Mucosa of gallbladder (tissue), 1 donor: ENCODE measurements around the gene BTLA. TPM values are rescaled to one million over a fixed set of nuclear protein-coding genes. Genes with fewer than 3 reads are reported as not detected.
"Not testable (repeated sequence)": the region's sequence is repeated elsewhere in the genome, so short reads cannot be mapped to it uniquely, and the experiment has no call there.

Experiments used
- DNase-seq: peaks from one replicate; pipeline ENCODE4 v3.0.0-alpha.2; 2020; ENCODE audit warnings: low spot score
- total RNA-seq: library from RNA; stranded (reverse); gene quantifications from one replicate; pipeline ENCODE4 v1.2.1, GENCODE V29; 2021
- donor health status: DM: no; HTN: no; CAD: no.

BTLA gene, protein sequence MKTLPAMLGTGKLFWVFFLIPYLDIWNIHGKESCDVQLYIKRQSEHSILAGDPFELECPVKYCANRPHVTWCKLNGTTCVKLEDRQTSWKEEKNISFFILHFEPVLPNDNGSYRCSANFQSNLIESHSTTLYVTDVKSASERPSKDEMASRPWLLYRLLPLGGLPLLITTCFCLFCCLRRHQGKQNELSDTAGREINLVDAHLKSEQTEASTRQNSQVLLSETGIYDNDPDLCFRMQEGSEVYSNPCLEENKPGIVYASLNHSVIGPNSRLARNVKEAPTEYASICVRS
- 0.81 TPM for total RNA-seq

DNA sequence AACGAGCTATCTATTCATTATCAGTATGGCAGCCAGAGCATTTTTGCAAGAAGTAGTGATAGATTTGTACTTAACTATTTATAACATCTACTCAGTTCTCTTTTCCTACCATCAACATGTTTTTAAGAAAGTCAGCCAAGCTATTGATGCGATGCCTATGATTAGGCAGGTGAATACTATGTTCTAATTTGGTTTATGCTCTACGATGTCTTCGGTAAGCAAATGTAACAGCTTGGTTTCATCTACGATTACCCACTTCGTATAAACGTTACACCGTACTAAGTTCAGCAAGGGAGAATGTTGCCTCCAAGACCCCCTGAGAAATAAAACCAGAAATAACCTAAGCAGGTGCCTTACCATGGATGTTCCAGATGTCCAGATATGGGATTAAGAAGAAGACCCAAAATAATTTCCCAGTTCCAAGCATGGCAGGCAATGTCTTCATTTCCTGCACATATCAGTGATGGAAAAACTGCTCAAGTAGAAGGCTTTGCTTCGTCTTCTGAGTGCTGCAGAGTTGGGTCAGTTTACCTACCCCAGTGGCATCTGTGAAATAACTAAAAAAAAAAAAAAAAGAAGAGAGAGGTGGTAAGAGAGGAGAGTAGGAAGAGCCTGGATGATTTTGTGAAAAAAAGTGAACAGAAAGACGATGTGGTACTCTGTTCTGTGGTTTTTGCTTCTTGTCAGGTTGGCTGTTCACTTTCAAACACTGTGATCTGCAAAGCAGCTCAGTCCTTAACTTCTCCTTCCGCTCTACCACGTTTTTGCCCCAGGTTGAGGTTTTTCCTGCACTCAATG, at the start of gene BTLA:
TSS of gene BTLA (minus strand) at position 559 of the 798 bp plus-strand sequence. CDS start at position 445, 114 bp downstream.
- DNase-seq, result no peak

DNA sequence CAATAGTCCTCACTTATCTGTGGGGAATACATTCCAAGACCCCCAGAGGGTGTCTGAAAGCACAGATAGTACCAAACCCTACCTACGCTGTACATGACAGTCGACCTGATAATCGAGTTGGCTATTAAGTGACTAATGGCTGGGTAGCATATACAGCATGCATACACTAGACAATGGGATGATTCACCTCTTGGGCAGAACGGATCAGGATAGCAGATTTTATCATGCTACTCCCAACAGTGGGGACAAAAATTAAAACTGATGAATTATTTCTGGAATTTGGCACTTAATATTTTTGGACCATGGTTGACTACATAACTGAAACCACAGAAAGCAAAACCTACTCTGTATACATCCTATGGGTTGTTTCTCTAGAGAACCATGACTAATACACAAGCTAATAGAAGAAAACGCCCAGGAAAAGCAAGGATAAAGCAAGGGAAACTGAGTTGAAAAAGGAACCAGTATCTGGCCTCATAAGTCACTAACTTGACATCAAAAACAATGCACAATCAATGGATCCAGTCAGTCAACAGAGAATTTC, 47.0 kb upstream of the BTLA start:
- no peak for DNase-seq

DNA sequence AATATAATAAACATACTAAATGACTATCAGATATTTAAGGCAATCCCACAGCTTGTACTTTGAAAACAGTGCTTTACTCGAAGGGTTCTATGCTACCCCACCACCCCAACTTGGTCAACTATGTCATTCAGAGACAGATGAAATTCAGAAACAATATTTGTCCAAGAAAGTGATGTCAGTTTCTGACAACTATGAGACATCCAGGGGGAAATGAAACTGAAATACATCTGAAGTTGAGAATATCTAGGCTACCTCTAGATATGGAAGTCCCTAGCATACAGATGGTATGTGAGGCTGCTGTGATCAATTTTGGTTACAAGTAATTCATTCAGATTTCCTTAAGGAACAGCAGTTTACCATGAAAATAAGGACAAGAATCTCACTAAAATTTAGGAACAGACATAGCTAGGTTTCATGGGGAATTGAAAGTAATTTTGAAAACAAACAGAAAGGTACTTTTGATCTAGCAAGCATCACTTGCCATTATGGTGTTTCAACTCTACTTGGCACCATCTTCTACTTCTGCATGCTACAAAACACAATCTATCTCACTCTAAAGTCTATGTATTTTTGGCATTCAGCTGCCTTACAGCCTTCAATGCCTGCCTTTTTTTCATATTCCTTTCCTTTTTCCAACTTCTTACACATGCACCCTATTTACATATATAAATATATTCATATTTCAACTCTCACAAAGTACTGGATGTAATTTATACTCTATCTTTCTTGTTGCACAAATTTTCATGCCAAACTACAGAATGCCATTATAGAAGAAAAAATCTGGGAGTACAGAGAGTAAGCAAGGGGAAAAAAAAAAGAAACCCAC, 40.8 kb upstream of the BTLA start:
- DNase-seq, result no peak

DNA sequence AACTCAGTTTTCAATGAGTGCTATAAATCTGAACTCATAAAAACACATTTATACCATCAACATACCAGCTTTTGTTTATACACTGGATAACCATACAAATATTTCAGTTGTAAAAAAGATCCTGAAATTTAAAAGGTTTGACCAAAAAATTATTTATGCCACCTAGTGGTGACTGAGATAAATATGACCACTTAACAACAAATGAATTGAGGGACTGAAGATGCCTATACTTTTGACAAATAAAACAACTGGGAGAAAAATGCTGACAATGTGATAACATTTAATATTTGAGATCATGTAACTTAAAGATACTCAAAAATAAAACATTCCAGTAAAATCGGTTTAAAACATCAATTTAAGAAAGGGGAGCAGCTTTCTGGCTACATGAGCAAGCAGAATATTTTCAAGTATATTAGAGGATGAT, 32.1 kb upstream of the BTLA start:
- no peak for DNase-seq

DNA sequence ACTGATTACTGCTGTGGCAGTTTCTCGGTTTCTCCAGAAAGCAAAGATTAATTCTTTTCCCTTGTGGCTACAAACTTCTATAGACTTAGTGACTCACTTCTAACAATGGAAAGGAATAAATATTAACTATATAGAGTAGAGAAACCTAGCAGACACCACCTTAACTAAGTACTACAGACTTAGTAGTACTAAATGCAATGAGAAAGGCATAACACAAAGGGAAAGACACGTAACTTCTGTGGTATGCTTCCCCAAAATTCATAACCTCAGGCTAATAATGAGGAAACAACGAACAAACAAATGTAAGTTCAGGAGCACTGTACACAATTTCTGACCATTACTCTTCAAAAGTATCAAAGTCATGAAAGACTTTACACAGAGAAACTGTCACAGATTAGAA, 31.3 kb upstream of the BTLA start:
- DNase-seq, result no peak

DNA sequence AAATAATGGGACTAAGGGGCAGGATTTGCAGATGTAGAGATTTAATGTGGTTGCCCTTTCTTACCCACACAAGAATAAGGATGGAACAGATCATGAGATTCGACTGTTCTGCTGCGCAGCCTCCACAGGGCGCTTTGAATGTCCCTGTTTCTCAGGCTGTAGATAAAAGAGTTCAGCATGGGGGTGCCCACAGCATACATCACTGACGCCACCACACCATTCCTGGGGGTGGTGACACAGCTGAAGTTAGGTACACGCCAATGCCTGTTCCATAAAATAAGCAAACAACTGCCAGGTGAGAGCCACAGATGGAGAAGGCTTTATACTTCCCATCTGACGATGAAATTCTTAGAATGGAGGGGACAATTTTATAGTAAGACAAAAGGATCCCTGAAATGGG, 24.9 kb upstream of the BTLA start:
- DNase-seq, result not testable (repeated sequence)

DNA sequence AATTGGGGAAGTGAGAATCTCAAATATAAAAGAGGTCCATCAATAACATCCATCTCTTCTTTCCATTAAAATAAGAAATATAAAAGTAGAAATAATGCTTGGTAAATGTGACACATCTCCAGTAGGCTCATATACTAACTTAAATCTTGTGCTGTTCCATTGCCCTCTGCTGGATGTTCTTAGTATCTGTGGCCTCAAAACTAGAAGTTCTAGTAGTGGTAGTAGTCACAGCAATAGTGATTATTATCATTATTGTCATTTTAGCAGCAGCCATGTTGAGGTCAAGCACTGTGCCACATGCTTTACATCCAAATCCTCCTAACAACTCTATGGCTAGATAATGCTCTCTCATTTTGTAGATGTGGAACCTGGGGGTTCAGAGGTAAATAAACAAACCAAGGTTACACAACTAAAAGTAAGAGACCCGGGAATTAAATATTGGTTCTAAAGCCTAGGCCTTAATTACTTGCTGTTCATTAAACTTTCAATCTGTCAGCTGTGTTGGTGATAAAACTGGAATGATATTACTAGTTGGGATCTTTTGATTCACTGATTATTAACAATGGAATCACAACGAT, 20.2 kb upstream of the BTLA start:
- DNase-seq, result peak; percentile 38

DNA sequence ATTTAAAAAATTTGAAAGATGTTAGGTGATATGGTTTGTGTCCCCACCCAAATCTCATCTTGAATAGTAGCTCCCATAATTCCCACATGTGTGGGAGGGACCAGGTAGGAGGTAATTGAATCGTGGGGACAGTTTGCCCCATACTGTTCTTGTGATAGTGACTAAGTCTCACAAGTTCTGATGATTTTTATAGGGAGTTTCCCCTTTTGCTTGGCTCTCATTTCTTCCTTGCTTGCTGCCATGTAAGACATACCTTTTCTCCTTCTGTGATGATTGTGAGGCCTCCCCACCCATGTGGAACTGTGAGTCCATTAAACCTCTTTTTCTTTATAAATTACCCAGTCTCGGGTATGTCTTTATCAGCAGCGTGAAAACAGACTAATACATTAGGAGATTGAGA, 19.7 kb upstream of the BTLA start:
- DNase-seq, result not testable (repeated sequence)

DNA sequence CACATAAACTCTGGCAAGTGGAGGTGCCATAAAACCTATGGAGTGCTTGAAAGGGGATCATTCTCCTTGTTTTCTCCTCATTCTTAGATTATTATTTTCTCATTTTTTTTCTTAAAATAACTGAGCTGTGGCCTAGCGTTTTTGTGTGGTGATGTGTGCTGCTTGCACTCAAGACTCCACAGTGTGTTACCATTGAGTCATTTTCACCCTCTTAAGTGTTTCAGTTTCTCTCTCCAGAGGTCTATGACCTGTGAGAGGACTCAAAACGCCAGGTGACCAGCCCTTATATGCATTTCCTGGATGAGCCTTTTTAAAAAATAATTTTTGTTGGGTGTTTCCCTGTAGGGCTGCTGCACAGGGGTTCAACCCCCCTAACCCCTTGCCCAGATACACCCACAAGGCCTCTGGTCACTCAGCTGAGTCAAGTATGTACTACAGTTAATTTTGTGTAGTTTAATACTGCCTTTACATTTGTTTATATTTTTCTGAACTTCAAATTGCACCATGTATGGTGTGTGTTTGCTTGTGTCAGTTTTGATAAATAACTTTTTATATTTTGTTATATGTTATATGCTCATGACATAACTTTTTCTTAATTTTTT, 15.4 kb upstream of the BTLA start:
- DNase-seq, result no peak

DNA sequence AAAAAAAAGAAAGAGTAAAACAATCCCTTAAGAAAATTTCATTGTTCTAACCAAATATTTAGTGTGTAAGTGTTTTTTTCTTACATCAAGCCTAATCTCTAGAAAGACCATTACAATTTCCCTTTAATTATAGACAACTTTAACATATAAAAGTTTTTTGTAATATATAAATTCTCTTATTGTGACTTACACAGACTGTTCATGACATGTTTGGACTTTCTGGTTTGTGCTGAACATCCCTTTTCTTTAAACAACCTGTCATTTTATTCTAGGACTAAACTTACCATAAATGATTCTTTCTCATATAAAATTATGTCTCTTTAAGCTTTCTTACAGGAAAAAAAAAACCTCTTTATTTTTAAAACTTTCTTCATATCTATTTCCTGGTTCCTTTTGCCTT, 13.0 kb upstream of the BTLA start:
- no peak for DNase-seq

DNA sequence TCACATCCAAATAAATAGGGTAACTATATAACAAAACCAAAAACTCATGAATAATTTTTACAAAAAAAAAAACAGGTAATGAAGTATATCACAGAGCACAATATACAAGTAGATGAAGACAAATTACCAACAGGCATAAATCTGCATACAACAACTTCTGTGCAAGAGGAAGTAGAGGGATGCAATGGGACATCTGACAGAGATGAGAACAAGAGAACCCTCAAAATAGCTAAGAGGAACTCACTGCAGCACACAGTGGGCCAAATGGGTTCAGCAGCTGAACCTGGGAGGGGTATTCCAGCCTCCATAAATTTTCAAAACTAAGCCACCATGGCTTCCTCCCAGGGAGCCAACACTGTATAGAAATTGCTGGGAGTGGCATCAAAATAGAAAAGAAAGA, 9.6 kb upstream of the BTLA start:
- DNase-seq, result no peak

DNA sequence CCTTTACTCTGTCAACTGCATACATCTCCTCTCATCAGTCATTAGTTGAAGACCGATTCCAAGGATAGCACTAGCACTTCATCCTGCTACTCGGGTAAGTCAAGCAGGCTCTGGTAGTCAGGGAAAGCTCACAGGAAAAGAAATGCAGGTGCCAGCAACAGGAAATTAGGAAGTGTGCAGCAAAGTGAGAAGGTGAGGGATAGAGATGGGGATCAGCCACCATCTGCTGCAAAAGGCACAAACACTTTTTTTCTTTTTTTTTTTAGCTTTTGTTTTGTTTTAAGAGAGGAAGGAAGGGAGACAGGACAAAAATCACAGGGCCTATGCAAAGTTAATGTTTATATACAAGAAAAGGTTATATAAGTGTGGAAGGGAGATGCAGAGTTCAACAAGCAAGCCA, 9.0 kb upstream of the BTLA start:
- DNase-seq, result no peak

DNA sequence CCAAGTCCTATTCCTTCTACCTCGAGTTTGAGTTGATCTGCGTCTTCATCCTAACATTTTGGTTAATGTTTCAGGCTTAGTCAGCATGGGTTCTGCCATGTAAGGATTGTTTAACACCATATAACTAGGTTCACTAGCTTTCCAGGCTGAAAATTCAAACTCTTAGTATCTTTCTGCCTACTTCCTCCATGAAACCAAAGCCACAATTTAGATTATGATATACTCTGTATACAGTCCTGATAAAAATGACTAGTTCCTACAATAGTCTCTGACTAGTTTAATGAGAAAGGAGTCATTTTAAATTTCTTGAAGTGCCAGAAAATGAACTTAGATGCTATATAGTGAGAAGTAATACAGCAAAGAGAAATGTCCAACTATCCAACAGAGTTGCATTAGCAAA, 6.6 kb upstream of the BTLA start:
- DNase-seq, result no peak

DNA sequence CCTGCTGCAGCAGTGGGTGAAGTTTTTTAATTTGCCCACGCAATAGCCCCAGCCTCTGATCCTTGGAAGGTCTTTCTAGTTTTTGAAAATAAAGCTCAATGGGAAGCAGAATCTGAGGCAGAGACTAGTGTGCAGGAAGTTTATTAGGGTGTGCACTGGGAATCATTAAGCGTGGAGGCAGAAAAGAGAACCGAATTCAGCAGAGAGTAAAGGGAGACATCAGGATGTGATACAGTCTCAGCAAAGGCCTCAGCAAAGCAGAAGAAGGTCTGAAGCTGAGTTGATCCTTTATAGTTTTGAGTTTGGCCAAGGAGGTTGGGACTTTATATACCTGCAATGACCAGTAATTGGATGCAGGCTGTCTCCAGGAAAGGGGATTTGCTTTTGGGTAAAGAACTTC, 4.9 kb upstream of the BTLA start:
- no peak for DNase-seq

DNA sequence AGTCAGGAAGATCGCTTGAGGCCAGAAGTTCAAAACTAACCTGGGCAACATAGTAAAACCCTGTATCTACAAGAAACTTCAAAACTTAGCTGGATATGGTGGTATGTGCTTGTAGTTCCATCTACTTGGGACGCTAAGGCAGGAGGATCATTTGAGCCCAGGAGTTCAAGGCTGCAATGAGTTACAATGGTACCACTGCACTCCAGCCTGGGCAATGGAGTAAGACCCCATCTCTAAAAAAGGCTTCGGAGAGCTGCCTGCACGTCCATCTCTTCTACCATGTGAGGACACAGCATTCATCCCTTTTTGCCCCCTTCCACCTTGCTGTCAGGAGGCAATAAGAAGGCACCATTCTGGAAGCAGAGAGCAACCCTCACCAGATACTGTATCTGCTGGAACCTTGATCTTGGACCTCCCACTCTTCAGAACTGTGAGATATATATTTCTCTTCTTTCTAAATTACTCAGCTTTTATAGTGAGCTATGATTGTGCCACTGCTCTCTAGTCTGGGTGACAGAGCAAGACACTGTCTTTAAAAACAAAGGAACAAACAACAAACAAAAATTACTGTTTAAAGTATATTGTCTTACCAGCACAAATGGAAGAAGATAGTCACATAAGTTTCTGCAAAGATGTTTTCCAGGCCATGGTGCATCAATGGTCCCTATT, 4.2 kb upstream of the BTLA start:
- DNase-seq, result no peak

DNA sequence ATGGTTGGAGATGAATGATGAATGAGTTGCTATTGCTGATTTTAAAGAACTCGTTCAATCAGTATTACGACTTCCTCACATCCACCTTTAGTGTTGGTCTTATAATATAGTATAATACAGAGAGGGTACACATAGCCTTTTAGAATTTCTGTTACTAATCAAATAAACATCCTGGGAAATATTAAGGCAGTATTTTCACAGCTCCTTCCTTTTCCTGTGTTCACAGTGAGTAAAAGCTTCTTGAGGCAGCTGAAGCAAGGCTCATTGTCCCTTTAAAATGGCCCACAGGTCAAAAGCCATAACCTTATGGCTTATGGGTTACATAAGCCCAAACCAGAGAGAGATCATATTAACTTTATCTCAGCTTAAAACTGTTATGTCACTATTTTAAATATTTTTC, 1.3 kb upstream of the BTLA start:
- DNase-seq, result no peak

DNA sequence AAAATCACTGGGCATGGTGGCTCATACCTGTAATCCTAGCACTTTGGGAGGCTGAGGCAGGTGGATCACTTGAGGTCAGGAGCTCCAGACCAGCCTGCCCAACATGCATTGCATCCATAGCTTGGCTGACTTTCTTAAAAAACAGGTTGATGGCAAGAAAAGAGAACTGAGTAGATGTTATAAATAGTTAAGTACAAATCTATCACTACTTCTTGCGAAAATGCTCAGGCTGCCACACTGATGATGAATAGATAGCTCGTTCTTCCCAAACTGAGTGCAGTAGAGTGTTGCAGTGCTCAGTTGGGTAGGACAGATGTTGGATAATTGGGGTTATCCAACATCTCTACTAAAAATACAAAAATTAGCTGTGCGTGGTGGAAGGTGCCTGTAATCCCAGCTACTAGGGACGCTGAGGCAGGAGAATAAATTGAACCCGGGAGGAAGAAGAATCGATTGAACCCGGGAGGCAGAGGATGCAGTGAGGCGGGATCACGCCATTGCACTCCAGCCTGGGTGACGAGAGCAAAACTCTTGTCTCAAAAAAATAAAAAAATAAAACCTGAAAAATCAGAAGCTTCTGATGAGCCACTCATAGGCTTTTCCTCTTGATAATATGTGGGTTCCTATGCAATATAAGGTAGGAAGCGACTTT, 1.2 kb downstream of the BTLA start:
- DNase-seq, result no peak

DNA sequence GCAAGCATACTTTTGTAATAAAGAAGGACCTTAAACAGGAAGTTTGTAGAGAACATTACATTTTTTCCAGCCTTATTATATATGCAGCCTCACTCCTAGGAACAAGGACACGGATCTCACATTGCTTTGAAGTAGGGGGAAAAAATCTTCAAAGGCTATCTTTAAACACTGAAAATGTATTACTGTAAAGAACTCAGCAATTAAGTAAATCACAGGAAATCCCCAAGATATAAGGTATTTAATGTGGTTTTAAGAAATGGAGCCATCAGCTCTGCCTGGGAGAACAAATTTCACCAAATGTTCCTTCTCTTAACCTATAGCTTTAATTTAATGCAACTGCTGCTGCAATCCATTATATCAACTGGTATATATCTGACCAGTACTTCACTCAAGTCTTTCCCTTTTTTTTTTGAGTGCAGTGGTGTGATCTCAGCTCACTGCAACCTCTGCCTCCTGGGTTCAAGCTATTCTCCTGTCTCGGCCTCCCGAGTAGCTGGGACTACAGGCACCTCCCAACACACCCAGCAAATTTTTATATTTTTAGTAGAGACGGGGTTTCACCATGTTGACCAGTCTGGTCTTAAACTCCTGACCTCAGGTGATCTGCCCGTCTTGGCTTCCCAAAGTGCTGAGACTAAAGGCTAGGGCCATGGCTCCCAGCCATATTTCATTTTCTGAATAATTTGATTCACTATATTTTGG, 2.8 kb downstream of the BTLA start:
- no peak for DNase-seq

DNA sequence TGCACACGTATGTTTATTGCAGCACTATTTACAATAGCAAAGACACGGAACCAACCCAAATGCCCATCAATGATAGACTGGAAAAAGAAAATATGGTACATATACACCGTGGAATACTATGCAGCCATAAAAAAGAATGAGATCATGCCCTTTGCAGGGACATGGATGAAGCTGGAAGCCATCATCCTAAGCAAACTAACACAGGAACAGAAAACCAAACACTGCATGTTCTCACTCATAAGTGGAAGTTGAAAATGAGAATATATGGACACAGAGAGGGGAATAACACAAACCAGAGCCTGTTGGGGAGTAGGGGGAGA, 4.9 kb downstream of the BTLA start:
- DNase-seq, result not testable (repeated sequence)

DNA sequence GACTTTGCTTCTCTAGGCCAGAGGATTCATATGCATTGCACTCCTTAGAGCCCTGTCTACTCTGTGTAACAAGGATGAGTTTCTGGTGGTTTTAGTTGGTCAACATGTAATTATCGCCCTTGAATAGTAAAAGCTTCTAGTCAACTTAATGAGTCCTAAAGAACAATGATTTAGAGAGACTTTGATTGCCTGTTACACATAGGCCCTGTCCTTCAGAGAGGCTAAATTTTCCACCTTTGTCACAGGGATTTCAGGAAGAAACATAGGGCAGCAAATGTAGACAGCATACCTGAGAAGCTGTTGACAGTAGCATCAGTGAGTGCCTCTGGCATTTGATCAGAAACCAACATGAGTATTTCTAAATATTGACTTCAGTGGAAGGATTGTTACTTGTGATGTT, 7.1 kb downstream of the BTLA start:
- DNase-seq, result no peak
